ENCODE measurements around the gene ARRDC1. TPM values are rescaled to one million over a fixed set of nuclear protein-coding genes. Genes with fewer than 3 reads are reported as not detected.

The ARRDC1 gene
- polyA plus RNA-seq, 1 of the 3 experiments (the other 2 are of a cell fraction), result 49.7 TPM

DNA sequence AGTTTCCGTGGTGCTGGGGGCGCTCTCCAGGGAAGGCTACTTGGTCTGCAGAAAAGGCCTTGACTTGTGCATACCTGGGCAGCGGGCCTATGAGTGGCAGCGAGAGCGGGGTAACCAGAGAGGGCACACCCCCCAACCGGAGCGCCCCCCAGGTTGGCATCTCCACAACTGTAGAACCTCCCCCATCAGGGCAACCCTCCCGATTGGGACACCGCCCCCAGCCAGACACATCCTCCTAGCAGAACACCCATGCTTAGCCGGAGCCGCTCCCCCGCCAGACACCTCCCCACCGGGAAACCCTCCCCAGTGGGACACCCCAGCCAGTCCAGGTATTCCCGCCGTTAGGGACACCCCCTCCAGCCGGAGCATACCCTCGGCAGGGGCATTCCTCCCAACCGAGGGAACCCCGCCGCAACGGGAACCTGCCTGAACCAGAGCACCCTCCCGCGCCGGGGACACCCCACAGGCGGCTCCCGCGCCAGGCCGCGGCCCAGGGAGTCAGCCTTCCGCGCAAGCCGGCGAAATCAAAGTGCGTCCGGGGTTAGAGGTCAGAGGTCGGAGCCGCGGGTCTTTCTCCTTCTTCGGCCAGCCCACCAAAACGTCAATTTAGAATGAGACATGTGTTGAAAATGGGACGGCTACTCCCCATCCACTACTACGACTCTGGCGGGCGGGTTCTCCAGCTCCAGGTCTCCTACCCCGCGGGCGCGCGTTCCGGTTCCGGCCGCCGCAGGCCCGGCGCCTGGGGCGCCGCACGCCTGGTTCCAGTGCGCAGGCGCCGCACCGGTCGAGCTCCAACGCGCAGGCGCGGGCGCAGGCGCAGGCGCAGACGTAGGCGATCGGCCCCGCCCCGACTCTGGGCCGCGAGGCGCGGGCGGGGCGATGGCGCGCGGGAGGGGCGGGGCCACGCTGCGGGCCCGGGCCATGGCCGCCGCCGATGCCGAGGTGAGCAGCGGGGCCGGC is 12.9 kb downstream of the ARRDC1 start, which contains the start of gene EHMT1:
Gene EHMT1, plus strand, starts transcription at position 901 of the 963 bp plus-strand sequence. Its CDS starts 24 bp downstream, at position 925.
- H3K9me2 ChIP-seq, result no peaks in the 10 kb centered on the region
- H3K9ac ChIP-seq, result peak within 1 kb of the TSS; percentile 91
- peaks cover 7 to 25% of the 10 kb centered on the region in 2 experiments for H3K36me3 ChIP-seq (replicated peaks in 1 of 2; ENCODE audit: control insufficient read depth in 1 of 2, insufficient read depth in 2 of 2, low read length in 1 of 2)
- H3K9me3 ChIP-seq, result no peaks in the 10 kb centered on the region
- H4K20me1 ChIP-seq (ENCODE audit: insufficient read depth), result peaks cover 30% of the 10 kb centered on the region
- CTCF ChIA-PET, result interaction anchor here (1.0 kb wide), 1 partner anchor 39 kb away, joined by 3 read pairs; no protein-coding TSS in a partner anchor
- peak within 1 kb of the TSS; percentile 94 to 97 for H3K4me3 ChIP-seq (ENCODE audit: low read depth in 2 of 2, low read length in 1 of 2)
- H3F3A ChIP-seq (replicated peaks; ENCODE audit: insufficient read depth), result peaks cover 11% of the 10 kb centered on the region
- H3K4me1 ChIP-seq (ENCODE audit: control insufficient read depth in 1 of 2, insufficient read depth in 2 of 2, low read depth in 1 of 2, low read length in 1 of 2), result peaks cover 15 to 25% of the 10 kb centered on the region in 2 experiments; a peak in 3 of 4 replicates
- H3K79me2 ChIP-seq (ENCODE audit: insufficient read depth), result peaks cover 72% of the 10 kb centered on the region
- DNase-seq, result peak; percentile 99
- peak within 1 kb of the TSS; percentile 63; the same call in 1 of the 2 replicates for H2AFZ ChIP-seq (ENCODE audit: low read depth)
- TF ChIP-seq TAF1 (IDR thresholded peaks at IDR 0.05; ENCODE audit: borderline replicate concordance, low read depth, low read length), result peak; percentile 72
- no peak for TF ChIP-seq RXRA (IDR thresholded peaks at IDR 0.05; ENCODE audit: borderline replicate concordance, low read depth)
- peak; percentile 6; the same call in 1 of the 2 replicates for TF ChIP-seq PBX3 (IDR thresholded peaks at IDR 0.05)
- TF ChIP-seq, protein P1, sequence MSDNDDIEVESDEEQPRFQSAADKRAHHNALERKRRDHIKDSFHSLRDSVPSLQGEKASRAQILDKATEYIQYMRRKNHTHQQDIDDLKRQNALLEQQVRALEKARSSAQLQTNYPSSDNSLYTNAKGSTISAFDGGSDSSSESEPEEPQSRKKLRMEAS (IDR thresholded peaks at IDR 0.05; ENCODE audit: low read depth), result peak; percentile 61
- no peak for TF ChIP-seq RCOR1 (IDR thresholded peaks at IDR 0.05; ENCODE audit: low read length)
- peak; percentile 82 for TF ChIP-seq GABPA (IDR thresholded peaks at IDR 0.05; ENCODE audit: low read depth)
- TF ChIP-seq POLR2AphosphoS5 (IDR thresholded peaks at IDR 0.05; ENCODE audit: low read depth, low read length), result peak; percentile 67
- TF ChIP-seq FOXJ3 (CRISPR knock-in tag; IDR thresholded peaks at IDR 0.05), result no peak
- peak; percentile 65; the same call in 1 of the 2 replicates for TF ChIP-seq ZBTB33 (IDR thresholded peaks at IDR 0.05; ENCODE audit: borderline replicate concordance, low read depth)
- TF ChIP-seq, protein P2, sequence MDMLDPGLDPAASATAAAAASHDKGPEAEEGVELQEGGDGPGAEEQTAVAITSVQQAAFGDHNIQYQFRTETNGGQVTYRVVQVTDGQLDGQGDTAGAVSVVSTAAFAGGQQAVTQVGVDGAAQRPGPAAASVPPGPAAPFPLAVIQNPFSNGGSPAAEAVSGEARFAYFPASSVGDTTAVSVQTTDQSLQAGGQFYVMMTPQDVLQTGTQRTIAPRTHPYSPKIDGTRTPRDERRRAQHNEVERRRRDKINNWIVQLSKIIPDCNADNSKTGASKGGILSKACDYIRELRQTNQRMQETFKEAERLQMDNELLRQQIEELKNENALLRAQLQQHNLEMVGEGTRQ (IDR thresholded peaks at IDR 0.05; ENCODE audit: borderline replicate concordance, low read depth, low read length), result no peak
- TF ChIP-seq NRF1 (IDR thresholded peaks at IDR 0.05; ENCODE audit: low read depth, low read length), result peak; percentile 100
- no peak for TF ChIP-seq NFIC (IDR thresholded peaks at IDR 0.05; ENCODE audit: borderline replicate concordance)
- TF ChIP-seq MXI1 (IDR thresholded peaks at IDR 0.05; ENCODE audit: low read depth, low read length), result peak; percentile 72; the same call in 1 of the 2 replicates
- no peak for TF ChIP-seq JUND (IDR thresholded peaks at IDR 0.05)
- TF ChIP-seq, protein P3, sequence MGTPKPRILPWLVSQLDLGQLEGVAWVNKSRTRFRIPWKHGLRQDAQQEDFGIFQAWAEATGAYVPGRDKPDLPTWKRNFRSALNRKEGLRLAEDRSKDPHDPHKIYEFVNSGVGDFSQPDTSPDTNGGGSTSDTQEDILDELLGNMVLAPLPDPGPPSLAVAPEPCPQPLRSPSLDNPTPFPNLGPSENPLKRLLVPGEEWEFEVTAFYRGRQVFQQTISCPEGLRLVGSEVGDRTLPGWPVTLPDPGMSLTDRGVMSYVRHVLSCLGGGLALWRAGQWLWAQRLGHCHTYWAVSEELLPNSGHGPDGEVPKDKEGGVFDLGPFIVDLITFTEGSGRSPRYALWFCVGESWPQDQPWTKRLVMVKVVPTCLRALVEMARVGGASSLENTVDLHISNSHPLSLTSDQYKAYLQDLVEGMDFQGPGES (IDR thresholded peaks at IDR 0.05; ENCODE audit: low read depth, low read length), result no peak
- TF ChIP-seq FOXM1 (IDR thresholded peaks at IDR 0.05; ENCODE audit: low read depth), result 0 out of 2 replicates have a peak, but pooled peaks have one; percentile 24
- peak; percentile 55; the same call in 1 of the 2 replicates for TF ChIP-seq ELF1 (IDR thresholded peaks at IDR 0.05)
- TF ChIP-seq CHD2 (IDR thresholded peaks at IDR 0.05; ENCODE audit: low read length, partially characterized antibody), result peak; percentile 40
- no peak; the same call in 1 of the 2 replicates for TF ChIP-seq FOSL2 (IDR thresholded peaks at IDR 0.05; ENCODE audit: borderline replicate concordance, low read depth)
- no peak for TF ChIP-seq EP300 (IDR thresholded peaks at IDR 0.05; ENCODE audit: borderline replicate concordance in 1 of 2, low read depth in 1 of 2, low read length in 1 of 2)
- TF ChIP-seq SIN3A (IDR thresholded peaks at IDR 0.05; ENCODE audit: borderline replicate concordance, low read depth, low read length), result peak; percentile 67; the same call in 1 of the 2 replicates
- no peak for TF ChIP-seq REST (IDR thresholded peaks at IDR 0.05; ENCODE audit: low read depth, low read length)
- H3K27me3 ChIP-seq (ENCODE audit: insufficient read depth), result no peaks in the 10 kb centered on the region
- POLR2A ChIA-PET, result interaction anchor here (0.7 to 1.3 kb wide), 4 partner anchors 11 to 59 kb away, joined by 3 to 7 read pairs (median 4); partner anchors contain the start of gene ARRDC1
- peak within 1 kb of the TSS; percentile 98 for H3K4me2 ChIP-seq
- H3K27ac ChIP-seq (ENCODE audit: low read depth in 2 of 2, low read length in 1 of 2), result peak within 1 kb of the TSS; percentile 83 to 91
- 9% methylated on average over 8 of the region's 94 CpGs for WGBS (ENCODE audit: low lambda C conversion rate)
